ENCODE data around the gene TMEM201.
A peak's percentile ranks its signal among the peaks of the same experiment; 100 is the strongest.
"Not testable (repeated sequence)": the region's sequence is repeated elsewhere in the genome, so short reads cannot be mapped to it uniquely, and the experiment has no call there.

The TMEM201 gene, protein sequence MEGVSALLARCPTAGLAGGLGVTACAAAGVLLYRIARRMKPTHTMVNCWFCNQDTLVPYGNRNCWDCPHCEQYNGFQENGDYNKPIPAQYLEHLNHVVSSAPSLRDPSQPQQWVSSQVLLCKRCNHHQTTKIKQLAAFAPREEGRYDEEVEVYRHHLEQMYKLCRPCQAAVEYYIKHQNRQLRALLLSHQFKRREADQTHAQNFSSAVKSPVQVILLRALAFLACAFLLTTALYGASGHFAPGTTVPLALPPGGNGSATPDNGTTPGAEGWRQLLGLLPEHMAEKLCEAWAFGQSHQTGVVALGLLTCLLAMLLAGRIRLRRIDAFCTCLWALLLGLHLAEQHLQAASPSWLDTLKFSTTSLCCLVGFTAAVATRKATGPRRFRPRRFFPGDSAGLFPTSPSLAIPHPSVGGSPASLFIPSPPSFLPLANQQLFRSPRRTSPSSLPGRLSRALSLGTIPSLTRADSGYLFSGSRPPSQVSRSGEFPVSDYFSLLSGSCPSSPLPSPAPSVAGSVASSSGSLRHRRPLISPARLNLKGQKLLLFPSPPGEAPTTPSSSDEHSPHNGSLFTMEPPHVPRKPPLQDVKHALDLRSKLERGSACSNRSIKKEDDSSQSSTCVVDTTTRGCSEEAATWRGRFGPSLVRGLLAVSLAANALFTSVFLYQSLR

DNA sequence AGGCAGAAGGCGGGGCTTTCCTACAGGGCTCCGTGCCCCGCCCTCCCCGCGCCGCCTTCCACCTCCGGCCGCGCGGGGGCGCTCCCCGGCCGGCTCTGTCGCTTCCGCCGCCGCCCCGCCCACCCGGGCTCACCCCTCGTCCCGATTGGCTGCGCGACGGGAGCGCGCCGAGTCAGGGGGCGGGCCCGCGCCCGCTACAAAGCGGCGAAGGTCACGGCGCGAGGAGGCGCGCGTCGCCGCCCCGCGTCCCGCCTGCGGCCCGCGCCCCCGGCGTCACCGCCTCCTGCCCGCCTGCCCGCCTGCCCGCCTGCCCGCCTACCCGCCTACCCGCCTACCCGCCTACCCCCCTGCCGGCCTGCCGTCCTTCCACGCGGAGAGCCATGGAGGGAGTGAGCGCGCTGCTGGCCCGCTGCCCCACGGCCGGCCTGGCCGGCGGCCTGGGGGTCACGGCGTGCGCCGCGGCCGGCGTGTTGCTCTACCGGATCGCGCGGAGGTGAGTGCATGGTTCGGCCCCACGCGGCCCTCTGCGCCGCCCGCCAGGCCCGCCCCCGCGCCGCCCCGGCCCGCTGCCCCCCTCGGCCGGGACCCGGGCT, at the start of gene TMEM201:
Gene TMEM201, plus strand, starts transcription at position 361 of the 593 bp plus-strand sequence. Its CDS starts 20 bp downstream, at position 381.
- DNase-seq (ENCODE audit: low read depth in 2 of 2) = peak; percentile 84 to 95

GRCh38 chr1:9539165-9539828, 49.4 kb upstream of the TMEM201 start, which contains the start of gene SLC25A33:
SLC25A33 (plus strand) TSS chr1:9539465; CDS start chr1:9539692, 227 bp downstream.
- peak; percentile 96 to 97 for DNase-seq (ENCODE audit: low read depth in 2 of 2)

DNA sequence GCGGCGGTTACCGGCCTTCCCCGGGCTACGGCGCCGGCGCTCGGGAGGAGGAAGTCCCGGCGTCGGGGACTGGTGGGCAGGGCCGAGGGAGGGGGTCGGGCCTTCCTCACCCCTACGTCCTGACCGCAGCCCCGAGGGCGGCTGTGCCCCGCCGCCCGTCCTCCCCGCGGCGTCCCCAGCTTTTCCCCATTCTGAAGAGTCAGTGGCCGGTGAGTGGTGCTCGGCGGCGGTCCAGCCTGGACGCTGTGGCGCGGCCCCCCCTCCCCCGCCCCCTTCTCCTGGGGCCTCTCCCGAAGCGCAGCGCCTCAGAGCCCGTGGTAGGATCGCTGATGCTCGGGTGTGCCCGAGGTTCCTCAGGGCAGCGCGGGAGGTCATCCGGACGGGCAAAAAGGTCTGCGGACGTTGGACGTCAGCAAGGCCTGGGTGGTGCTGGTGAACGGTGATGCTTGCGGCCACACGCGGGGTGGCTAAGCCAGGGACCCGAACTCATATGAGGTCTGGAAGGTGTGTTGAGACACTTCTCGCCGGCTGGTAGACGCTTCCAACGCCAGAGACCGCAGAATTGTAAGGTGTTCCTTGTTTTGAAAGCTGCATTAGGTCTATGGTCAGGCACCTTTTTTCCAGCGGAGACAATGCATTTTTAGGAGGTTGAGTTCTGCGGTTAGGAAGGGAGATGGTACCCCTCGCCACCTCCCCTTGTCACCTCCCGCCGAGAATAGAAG, 48.7 kb upstream of the TMEM201 start:
- DNase-seq (ENCODE audit: low read depth in 2 of 2) = peak; percentile 20 to 27

- DNase-seq (ENCODE audit: low read depth in 2 of 2) = no peak
Observed at GRCh38 chr1:9542430-9542829, 46.3 kb upstream of the TMEM201 start.

DNA sequence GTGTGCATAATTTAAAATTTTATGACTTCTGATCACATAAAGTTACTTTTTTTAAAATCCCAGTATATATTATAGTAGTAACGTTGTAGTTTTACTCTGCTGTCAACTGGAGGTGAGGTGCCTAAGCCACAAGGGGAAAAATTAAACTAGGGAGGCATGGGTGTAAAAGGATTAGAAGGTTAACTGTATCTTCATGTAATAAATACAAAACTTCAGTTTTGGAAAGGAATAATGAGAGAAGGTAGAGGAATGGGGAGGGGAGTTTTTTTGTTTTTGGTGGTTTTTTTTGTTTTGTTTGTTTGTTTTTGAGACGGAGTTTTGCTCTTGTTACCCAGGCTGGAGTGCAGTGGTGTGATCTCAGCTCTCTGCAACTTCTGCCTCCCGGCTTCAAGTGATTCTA, 43.8 kb upstream of the TMEM201 start:
- DNase-seq (ENCODE audit: low read depth in 2 of 2) = no peak

DNA sequence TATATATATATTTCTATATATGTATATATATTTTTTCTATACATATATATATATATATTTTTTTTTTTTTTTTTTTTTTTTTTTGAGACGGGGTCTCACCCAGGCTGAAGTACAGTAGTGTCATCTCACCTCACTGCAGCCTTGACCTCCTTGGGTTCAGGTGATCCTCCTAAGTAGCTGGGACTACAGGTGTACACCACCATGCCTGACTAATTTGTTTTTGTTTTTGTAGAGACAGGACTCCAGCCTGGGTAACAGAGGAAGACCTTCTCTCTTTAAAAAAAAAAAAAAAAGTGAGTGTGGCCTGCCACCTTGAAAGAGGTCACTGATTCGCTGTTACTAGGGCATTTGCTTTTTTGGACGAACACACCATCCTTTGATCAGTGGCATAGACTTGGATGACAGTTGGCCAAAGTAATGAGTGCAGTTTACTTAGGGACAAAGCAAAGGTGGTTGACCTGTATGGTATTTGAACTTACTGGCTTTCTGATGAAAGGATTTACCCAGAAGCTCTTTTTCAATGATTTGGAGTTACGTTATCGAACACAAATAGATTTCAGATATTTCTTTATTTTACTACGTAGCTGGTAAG, 38.7 kb upstream of the TMEM201 start:
- no peak for DNase-seq (ENCODE audit: low read depth in 2 of 2)

DNA sequence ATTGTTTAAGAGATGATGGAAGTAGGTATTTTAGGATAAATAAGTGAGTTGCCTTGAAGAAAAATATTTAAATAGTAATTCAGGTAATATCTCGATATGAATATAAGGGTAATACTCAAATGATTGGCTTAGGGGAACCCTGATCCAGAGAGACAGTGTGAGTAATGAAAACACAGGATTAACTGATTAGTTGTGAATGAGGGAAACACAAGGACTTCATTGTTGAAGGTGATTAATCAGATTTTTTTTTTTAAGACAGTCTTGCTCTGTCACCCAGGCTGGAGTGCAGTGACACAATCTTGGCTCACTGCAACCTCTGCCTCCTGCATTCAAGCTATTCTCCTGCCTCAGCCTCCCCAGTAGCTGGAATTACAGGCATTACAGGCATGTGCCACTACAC, 36.7 kb upstream of the TMEM201 start:
- no peak for DNase-seq (ENCODE audit: low read depth in 2 of 2)

DNA sequence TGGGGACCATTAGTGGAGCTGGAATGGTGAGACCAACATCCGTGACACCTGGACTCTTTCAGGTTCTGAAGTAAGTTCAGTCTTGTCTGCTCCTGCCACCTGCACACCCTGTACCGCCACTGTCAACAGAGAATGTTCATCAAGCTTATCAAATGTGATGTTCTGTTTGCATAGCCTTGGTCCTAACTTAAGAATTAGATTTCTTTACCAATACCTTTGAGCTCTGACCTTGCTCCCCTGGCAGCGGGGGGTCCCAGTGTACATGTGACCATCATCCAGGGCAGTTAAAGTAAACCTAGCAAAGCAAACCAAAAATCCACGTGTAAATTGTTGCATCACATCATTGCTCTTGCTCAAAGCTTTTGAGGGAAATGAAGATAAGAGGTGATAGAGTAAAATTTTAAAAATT, 35.0 kb upstream of the TMEM201 start:
- no peak for DNase-seq (ENCODE audit: low read depth in 2 of 2)

- DNase-seq (ENCODE audit: low read depth in 2 of 2) = no peak
Observed at GRCh38 chr1:9555942-9556341, 32.8 kb upstream of the TMEM201 start.

DNA sequence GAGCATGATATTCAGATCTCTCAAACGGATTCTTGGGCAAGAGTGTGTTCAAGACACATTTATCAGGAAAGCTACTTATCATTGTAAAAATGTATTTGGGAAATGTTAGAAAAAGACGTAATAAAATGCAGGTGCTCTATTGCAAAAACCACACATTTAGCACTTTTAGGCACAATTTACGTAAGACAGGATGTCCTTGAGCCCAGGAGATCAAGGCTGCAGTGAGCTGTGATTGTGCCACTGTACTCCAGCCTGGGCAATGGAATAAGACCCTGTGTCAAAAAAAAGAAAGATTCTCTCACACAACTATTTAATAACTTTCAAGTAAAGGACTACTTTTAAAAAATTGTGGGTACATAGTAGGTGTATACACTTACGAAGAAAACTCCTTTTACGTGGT, 31.1 kb upstream of the TMEM201 start:
- DNase-seq (ENCODE audit: low read depth in 2 of 2) = no peak

GRCh38 chr1:9558271-9558945, 30.3 kb upstream of the TMEM201 start:
- DNase-seq (ENCODE audit: low read depth in 2 of 2) = no peak

GRCh38 chr1:9558946-9559545, 29.7 kb upstream of the TMEM201 start:
- DNase-seq (ENCODE audit: low read depth in 2 of 2) = no peak

- DNase-seq (ENCODE audit: low read depth in 2 of 2) = no peak
Observed at GRCh38 chr1:9559673-9560072, 29.0 kb upstream of the TMEM201 start.

DNA sequence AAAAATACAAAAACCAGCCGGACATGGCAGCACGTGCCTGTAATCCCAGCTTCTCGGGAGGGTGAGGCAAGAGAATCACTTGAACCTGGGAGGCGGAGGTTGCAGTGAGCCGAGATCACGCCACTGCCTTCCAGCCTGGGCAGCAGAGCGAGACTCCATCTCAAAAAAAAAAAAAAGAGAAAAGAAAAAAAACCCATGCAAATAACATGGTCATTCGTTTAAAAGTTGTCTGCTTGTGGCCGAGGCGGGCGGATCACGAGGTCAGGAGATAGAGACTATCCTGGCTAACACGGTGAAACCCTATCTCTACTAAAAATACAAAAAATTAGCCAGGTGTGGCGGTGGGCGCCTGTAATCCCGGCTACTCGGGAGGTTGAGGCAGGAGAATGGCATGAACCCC, 28.6 kb upstream of the TMEM201 start:
- not testable (repeated sequence) for DNase-seq (ENCODE audit: low read depth in 2 of 2)

DNA sequence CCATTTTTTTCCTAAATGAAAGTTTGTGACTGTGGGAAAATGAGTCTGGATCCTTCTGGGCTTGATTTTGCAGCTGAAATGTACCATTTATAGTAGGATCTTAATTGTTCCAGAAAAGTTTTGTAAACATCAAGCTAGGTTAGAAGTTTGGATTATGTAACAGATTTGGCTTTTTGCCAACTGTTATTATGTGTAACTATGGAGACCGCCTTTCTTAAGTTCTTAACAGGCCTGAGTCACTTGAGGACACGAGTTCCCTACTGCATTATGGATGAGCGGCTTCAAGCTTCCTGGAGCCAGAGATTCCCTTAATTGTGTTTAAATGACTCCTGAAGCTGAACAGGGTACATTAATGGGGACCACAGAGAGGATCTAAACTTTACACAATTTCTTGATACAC, 27.3 kb upstream of the TMEM201 start:
- DNase-seq (ENCODE audit: low read depth in 2 of 2) = no peak

GRCh38 chr1:9569267-9569666, 19.4 kb upstream of the TMEM201 start:
- DNase-seq (ENCODE audit: low read depth in 2 of 2) = no peak

DNA sequence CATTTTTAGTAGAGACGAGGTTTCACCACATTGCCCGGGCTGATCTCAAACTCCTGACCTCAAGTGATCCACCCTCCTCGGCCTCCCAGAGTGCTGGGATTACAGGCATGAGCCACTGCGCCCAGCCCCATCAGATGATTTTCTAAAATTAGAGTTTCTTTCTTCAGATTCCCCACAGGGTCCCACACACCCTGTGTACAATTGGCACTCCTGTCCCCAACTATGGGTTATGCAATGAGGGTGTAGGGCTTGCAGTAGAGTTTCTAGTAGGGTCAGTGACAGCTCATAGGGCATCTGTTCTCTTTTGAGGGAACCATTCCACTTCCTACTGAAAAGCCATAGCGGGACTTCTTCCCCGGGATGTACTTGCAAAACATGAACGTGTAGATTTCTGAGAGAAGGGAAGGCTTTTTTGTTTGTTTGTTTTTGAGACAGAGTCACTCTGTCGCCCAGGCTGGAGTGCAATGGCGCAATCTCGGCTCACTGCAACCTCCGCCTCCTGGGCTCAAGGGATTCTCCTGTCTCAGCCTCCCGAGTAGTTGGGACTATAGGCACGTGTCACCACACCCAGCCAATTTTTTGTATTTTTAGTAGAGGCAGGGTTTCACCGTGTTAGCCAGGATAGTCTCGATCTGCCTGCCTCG, 17.7 kb upstream of the TMEM201 start:
- not testable (repeated sequence) for DNase-seq (ENCODE audit: low read depth in 2 of 2)

DNA sequence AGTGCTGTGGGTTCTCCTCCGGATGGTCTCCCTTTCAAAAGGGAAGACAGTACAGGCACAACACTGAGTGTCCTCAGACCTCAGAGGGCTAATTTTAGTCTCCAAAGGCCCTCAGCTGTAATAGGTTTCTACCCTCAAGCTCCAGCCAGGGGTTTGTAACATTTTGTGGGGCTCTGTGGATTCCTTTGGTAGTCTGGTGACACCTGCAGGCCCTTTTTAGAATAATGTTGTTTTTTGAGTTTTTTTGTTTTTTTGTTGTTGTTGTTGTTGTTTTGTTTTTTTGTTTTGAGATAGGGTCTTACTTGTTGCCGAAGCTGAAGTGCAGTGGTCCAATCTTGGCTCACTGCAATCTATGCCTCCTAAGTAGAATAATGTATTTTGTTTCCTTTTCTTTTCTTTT, 15.0 kb upstream of the TMEM201 start:
- DNase-seq (ENCODE audit: low read depth in 2 of 2) = no peak

DNA sequence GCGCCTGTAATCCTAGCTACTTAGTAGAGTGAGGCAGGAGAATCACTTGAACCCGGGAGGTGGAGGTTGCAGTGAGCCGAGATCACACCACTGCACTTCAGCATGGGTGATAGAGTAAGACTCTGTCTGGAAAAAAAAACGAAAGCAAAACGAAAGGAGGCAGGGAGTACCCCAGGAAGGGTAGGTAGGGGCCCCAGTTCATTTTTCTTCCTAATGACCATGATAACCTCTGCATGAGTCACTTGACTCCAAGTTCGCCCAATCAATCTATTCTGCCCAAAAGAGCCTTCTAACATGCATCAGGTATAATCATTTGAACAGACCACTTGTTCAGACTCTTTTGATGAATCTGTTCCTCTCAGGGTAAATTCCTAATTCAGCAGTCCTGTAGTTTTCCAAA, 13.2 kb upstream of the TMEM201 start:
- DNase-seq (ENCODE audit: low read depth in 2 of 2) = no peak

GRCh38 chr1:9576903-9577302, 11.8 kb upstream of the TMEM201 start:
- DNase-seq (ENCODE audit: low read depth in 2 of 2) = no peak
